Ovary (tissue), 9 donors: ENCODE measurements around the gene RBBP8. TPM values are rescaled to one million over a fixed set of nuclear protein-coding genes. Genes with fewer than 3 reads are reported as not detected.

Experiments
- DNase-seq, 5 donors: peaks; one replicate each; pipeline ENCODE4 v3.0.0-alpha.2; 2019 to 2020
- H3K27ac ChIP-seq, 2 donors: fragments of 200-600 bp; one replicate each; pipeline versions ENCODE4 v1.5.1 to v1.8.0; 2019 to 2022
- H3K27me3 ChIP-seq: fragments of 200-600 bp; one replicate; pipeline ENCODE4 v1.8.0; 2022
- H3K36me3 ChIP-seq: fragments of 200-600 bp; sonication (generic); one replicate; pipeline ENCODE4 v1.5.1; 2019
- H3K4me1 ChIP-seq: one replicate; pipeline ENCODE4 v1.8.1; 2013; ENCODE audit warnings: mild to moderate bottlenecking, moderate library complexity; ENCODE audit not compliant: insufficient read depth
- H3K4me3 ChIP-seq: fragments of 200-600 bp; sonication (generic); one replicate; pipeline ENCODE4 v1.5.1; 2017
- H3K9me3 ChIP-seq, 2 donors: fragments of 200-600 bp in 1 of 2; sonication (generic) in 1 of 2; one replicate each; pipeline versions ENCODE4 v1.5.1 to v1.8.1; 2013 to 2019; ENCODE audit warnings: mild to moderate bottlenecking in 1 of 2, moderate library complexity in 1 of 2
- CTCF ChIP-seq, 3 donors: fragments of 450-650 bp in 2 of 3; fragments of 200-600 bp in 1 of 3; IDR thresholded peaks; one replicate each; pipeline versions ENCODE4 v1.5.1 to v1.8.0; 2016 to 2022; ENCODE audit warnings: antibody characterized with exemption in 3 of 3, mild to moderate bottlenecking in 1 of 3
- EP300 ChIP-seq: sonication (generic); formaldehyde crosslinking; IDR thresholded peaks from one replicate; pipeline ENCODE4 v1.6.1; 2017; ENCODE audit warnings: antibody characterized with exemption
- POLR2A ChIP-seq: fragments of 450-650 bp; IDR thresholded peaks from one replicate; pipeline ENCODE4 v1.6.1; 2017; ENCODE audit warnings: antibody characterized with exemption, mild to moderate bottlenecking, moderate library complexity
- WGBS, 3 donors: extraction: QIAGEN DNeasy Blood & Tissue Kit in 1 of 3; methylation state at CpG; one replicate each; pipeline versions ENCODE4 v1.1.5 to v1.1.7; 2013 to 2017; 5-methylcytosine and 5-hydroxymethylcytosine counted together
- intact Hi-C, 4 donors: fragments of 100-400 bp; cut with DNase I; formaldehyde crosslinking; loops; one replicate each; pipeline versions ENCODE4 v1.11.0 to v1.15.1; 2022 to 2023
- polyA plus RNA-seq, 2 donors: library from polyadenylated mRNA; stranded (reverse); fragments of 200-250 nt in 1 of 2; fragments of 350-450 nt in 1 of 2; fragmentation: Illumina TruSeq in 1 of 2; extraction: RNeasy Lipid Tissue Mini Kit (QIAGEN cat#74804) in 1 of 2; gene quantifications; one replicate each; pipeline ENCODE4 v1.2.3, GENCODE V29; 2013 to 2014
- total RNA-seq, 7 donors: library from RNA; depleted of rRNA in 2 of 7; stranded (reverse); fragments of >200 nt in 2 of 7; fragmentation: NEBNext Ultra II Directional in 3 of 7; extraction: Animal tissue kit (Norgen Biotek cat#: 25700) in 3 of 7; gene quantifications; one replicate each; pipeline versions ENCODE4 v1.1.0 to v1.2.4, GENCODE V29; 2016 to 2023
- donor health status: DM: no; HTN: no; CAD: no; lungs with moderate emphysema.
- donor health status: DM: no; HTN: no; CAD: no.
- donor health status: Bipolar disorder and iron deficiency.
- donor health status: DM: yes; HTN: yes; CAD: no.
- donor health status: DM: no; HTN: no; CAD: no.
- donor health status: DM: yes; HTN: yes; CAD: no.

Gene RBBP8
- total and polyA plus RNA-seq, 9 donors, result 7.3 to 59.4 (median 13.6) TPM

GRCh38 chr18:22926454-22926853 lies 6.7 kb upstream of the RBBP8 start:
- Histone ChIP-seq H3K27ac (no peak overlapping the region), H3K36me3 (no peaks in the 10 kb centered on the region), H3K4me1 (no peaks in the 10 kb centered on the region), H3K9me3 (no peaks in the 10 kb centered on the region), H3K27me3 (no peaks in the 10 kb centered on the region), H3K4me3 (no peak overlapping the region)
- 53 to 60% (median 57%) methylated on average over 4 of the region's 4 CpGs for WGBS, 3 donors
- DNase-seq, result no peak
- no peak for TF ChIP-seq EP300
- no peak for TF ChIP-seq POLR2A
- no peak for TF ChIP-seq CTCF (IDR thresholded peaks at IDR 0.05)
- intact Hi-C loops, result no loop called here

GRCh38 chr18:22928339-22928738 lies 4.8 kb upstream of the RBBP8 start:
- WGBS, 3 donors, result 79 to 90% (median 89%) methylated on average over 3 of the region's 3 CpGs

GRCh38 chr18:22930089-22930713 lies 2.9 kb upstream of the RBBP8 start:
- no peaks in the 10 kb centered on the region for H3K27me3 ChIP-seq
- intact Hi-C loops, result loop anchor here in 1 of 4 donors (5.0 kb wide), 1 partner anchor 368 kb away; no protein-coding TSS in a partner anchor
- H3K4me3 ChIP-seq, result no peak overlapping the region
- no peaks in the 10 kb centered on the region for H3K36me3 ChIP-seq
- WGBS, 3 donors, result 83 to 90% (median 85%) methylated on average over 2 of the region's 2 CpGs
- no peak for TF ChIP-seq EP300
- peak; percentile 31 to 57 (median 45) for TF ChIP-seq CTCF (IDR thresholded peaks at IDR 0.05)
- no peak for TF ChIP-seq POLR2A
- no peaks in the 10 kb centered on the region for H3K4me1 ChIP-seq
- H3K9me3 ChIP-seq, result no peaks in the 10 kb centered on the region
- no peak overlapping the region for H3K27ac ChIP-seq
- DNase-seq, result peak; percentile 56 to 78 (median 62)

More at GRCh38 chr18:22928339-22928738, 4.8 kb upstream of the RBBP8 start:
- DNase-seq, result no peak
- H3K4me1 ChIP-seq, result no peaks in the 10 kb centered on the region
- intact Hi-C loops, result no loop called here
- H3K4me3 ChIP-seq, result no peak overlapping the region
- H3K36me3 ChIP-seq, result no peaks in the 10 kb centered on the region
- no peak overlapping the region for H3K27ac ChIP-seq
- no peaks in the 10 kb centered on the region for H3K9me3 ChIP-seq
- H3K27me3 ChIP-seq, result no peaks in the 10 kb centered on the region
- TF ChIP-seq CTCF (IDR thresholded peaks at IDR 0.05), result no peak
- TF ChIP-seq POLR2A, result no peak
- TF ChIP-seq EP300, result no peak

GRCh38 chr18:22932885-22933205 lies 283 bp upstream of the RBBP8 start:
- DNase-seq, result no peak
- intact Hi-C loops, result loop anchor here in 1 of 4 donors (5.0 kb wide), 1 partner anchor 371 kb away; no protein-coding TSS in a partner anchor
- WGBS, 3 donors, result 0 to 1% (median 1%) methylated on average over 17 of the region's 17 CpGs
- TF ChIP-seq CTCF (IDR thresholded peaks at IDR 0.05), result no peak
- no peak for TF ChIP-seq POLR2A
- TF ChIP-seq EP300, result no peak
- H3K4me3 ChIP-seq, result peak overlapping the region; percentile 95
- peak overlapping the region; percentile 97 for H3K27ac ChIP-seq
- H3K36me3 ChIP-seq, result no peaks in the 10 kb centered on the region
- no peaks in the 10 kb centered on the region for H3K4me1 ChIP-seq
- no peaks in the 10 kb centered on the region for H3K9me3 ChIP-seq
- H3K27me3 ChIP-seq, result no peaks in the 10 kb centered on the region
